Body of pancreas (tissue), 4 donors: ENCODE measurements around the gene ASB15. TPM values are rescaled to one million over a fixed set of nuclear protein-coding genes. Genes with fewer than 3 reads are reported as not detected.

Source experiments
- ATAC-seq: fragments of 150-250 bp; one replicate; pipeline ENCODE4 v1.9.1; 2016
- DNase-seq, 4 donors: peaks; one replicate each; pipeline ENCODE4 v3.0.0-alpha.2; 2019
- H3K27ac ChIP-seq, 4 donors: fragments of 200-600 bp; sonication (generic); 1 replicate in 3 of 4; 2 replicates in 1 of 4; pipeline versions ENCODE4 v1.5.1 to v1.6.1; 2016 to 2019; ENCODE audit warnings: mild to moderate bottlenecking in 1 of 4, mixed read lengths in 1 of 4, moderate library complexity in 1 of 4
- H3K27me3 ChIP-seq, 2 donors: fragments of 200-600 bp; sonication (generic); one replicate each; pipeline ENCODE4 v1.6.0; 2016; ENCODE audit warnings: mild to moderate bottlenecking in 1 of 2
- H3K36me3 ChIP-seq, 2 donors: fragments of 200-600 bp; sonication (generic); replicated peaks in 1 of 2; 2 replicates each; pipeline ENCODE4 v1.5.1; 2016; ENCODE audit warnings: low read depth in 2 of 2; ENCODE audit not compliant: insufficient read depth in 1 of 2
- H3K4me1 ChIP-seq: fragments of 200-600 bp; sonication (generic); one replicate; pipeline ENCODE4 v1.6.0; 2016
- H3K4me3 ChIP-seq, 2 donors: fragments of 200-600 bp; sonication (generic); 1 replicate in 1 of 2; 2 replicates in 1 of 2; pipeline ENCODE4 v1.5.1; 2016 to 2019
- H3K9me3 ChIP-seq, 3 donors: fragments of 200-600 bp; sonication (generic); 1 replicate in 2 of 3; 2 replicates in 1 of 3; pipeline ENCODE4 v1.5.1; 2016
- POLR2A ChIP-seq, 3 donors: fragments of 450-650 bp; IDR thresholded peaks; one replicate each; pipeline ENCODE4 v1.6.1; 2016; ENCODE audit warnings: antibody characterized with exemption in 3 of 3, mild to moderate bottlenecking in 2 of 3
- WGBS, 2 donors: methylation state at CpG; one replicate each; pipeline ENCODE4 v1.1.5; 2017; 5-methylcytosine and 5-hydroxymethylcytosine counted together
- intact Hi-C: fragments of 100-400 bp; cut with DNase I; formaldehyde crosslinking; loops from one replicate; pipeline ENCODE4 v1.15.1; 2023
- total RNA-seq, 2 donors: library from RNA; depleted of rRNA; stranded (reverse); fragments of >200 nt; gene quantifications; one replicate each; pipeline ENCODE4 v1.1.0, GENCODE V29; 2016
- TF ChIP-seq, protein P1 (sequence below), 7 experiments: fragments of 450-650 bp in 4 of 7; fragments of 200-600 bp in 3 of 7; sonication (generic) in 3 of 7; IDR thresholded peaks; one replicate each; pipeline ENCODE4 v1.5.1; 2016 to 2019; ENCODE audit warnings: antibody characterized with exemption in 7 of 7

Gene ASB15
- total RNA-seq, 2 donors from 2014 or later, result not detected

DNA sequence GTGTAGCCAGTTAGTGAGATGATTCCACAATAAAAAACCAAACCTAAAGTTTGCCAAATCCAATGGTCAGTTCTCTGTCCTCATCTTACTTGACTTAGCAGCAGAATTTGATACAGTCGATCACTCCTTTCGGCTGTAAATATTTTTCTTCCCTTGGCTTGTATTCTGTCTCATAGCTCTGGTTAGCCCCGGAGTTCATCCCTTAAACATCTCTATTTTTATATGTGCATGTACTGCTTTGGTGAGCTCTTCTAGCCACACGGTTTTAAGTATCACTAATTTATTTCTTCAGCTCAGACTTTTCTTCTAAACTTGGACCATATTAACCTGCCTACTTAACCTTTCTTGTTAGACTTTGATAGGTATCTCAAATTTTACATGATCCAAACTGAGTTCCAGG, 17.8 kb upstream of the ASB15 start:
- Histone ChIP-seq H3K9me3 (no peaks in the 10 kb centered on the region), H3K36me3 (no peaks in the 10 kb centered on the region), H3K4me1 (no peaks in the 10 kb centered on the region), H3K4me3 (no peak overlapping the region), H3K27ac (no peak overlapping the region), H3K27me3 (no peaks in the 10 kb centered on the region)
- intact Hi-C loops, result no loop called here
- ATAC-seq (no peak), DNase-seq (no peak)
- WGBS, 2 donors, result 78 to 79% methylated on average over 4 of the region's 4 CpGs
- TF ChIP-seq, protein P1, sequence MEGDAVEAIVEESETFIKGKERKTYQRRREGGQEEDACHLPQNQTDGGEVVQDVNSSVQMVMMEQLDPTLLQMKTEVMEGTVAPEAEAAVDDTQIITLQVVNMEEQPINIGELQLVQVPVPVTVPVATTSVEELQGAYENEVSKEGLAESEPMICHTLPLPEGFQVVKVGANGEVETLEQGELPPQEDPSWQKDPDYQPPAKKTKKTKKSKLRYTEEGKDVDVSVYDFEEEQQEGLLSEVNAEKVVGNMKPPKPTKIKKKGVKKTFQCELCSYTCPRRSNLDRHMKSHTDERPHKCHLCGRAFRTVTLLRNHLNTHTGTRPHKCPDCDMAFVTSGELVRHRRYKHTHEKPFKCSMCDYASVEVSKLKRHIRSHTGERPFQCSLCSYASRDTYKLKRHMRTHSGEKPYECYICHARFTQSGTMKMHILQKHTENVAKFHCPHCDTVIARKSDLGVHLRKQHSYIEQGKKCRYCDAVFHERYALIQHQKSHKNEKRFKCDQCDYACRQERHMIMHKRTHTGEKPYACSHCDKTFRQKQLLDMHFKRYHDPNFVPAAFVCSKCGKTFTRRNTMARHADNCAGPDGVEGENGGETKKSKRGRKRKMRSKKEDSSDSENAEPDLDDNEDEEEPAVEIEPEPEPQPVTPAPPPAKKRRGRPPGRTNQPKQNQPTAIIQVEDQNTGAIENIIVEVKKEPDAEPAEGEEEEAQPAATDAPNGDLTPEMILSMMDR (IDR thresholded peaks at IDR 0.05), result no peak
- no peak for TF ChIP-seq POLR2A (IDR thresholded peaks at IDR 0.05)

DNA sequence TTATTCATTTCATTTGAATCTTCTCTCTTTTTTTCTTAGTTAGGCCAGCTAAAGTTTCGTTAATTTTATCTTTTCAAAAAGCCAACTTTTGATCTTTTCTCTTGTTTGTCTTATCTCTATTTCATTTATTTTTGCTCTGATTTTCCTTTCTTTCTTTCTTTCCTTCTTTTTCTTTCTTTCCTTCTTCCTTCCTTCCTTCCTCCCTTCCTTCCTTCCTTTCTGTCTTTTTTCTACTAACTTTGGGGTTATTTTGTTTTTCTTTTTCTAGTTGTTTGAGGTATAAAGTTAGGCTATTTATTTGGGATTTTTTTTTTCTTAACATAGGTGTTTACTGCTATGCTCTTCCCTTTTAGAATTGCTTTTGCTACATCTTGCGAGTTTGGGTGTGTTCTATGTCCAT, 13.2 kb upstream of the ASB15 start:
- no peaks in the 10 kb centered on the region for H3K36me3 ChIP-seq
- intact Hi-C loops, result no loop called here
- TF ChIP-seq POLR2A (IDR thresholded peaks at IDR 0.05), result no peak
- TF ChIP-seq, protein P1 (IDR thresholded peaks at IDR 0.05), result no peak
- H3K9me3 ChIP-seq, result no peaks in the 10 kb centered on the region
- no peaks in the 10 kb centered on the region for H3K27me3 ChIP-seq
- DNase-seq (no peak), ATAC-seq (no peak)
- no peak overlapping the region for H3K4me3 ChIP-seq
- H3K4me1 ChIP-seq, result no peaks in the 10 kb centered on the region
- WGBS, 2 donors, result 72 to 82% methylated on average over 2 of the region's 2 CpGs
- H3K27ac ChIP-seq, result no peak overlapping the region

DNA sequence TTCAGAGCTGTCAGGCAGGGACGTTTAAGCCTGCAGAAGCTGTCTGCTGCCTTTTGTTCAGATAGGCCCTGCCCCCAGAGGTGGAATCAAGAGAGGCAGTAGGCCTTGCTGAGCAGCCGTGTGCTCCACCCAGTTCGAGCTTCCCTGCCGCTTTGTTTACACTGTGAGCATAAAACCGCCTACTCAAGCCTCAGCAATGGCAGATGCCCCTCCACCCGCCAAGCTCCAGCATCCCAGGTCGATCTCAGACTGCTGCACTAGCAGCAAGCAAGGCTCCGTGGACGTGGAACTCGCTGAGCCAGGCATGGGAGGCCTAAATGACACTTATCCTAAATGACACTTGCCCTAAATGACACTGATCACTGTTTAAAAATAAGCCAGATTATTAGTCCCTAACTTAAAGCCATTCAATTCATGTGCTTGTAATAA, 6.8 kb upstream of the ASB15 start:
- intact Hi-C loops, result no loop called here
- no peaks in the 10 kb centered on the region for H3K9me3 ChIP-seq
- TF ChIP-seq POLR2A (IDR thresholded peaks at IDR 0.05), result no peak
- TF ChIP-seq, protein P1 (IDR thresholded peaks at IDR 0.05), result no peak
- no peaks in the 10 kb centered on the region for H3K27me3 ChIP-seq
- H3K27ac ChIP-seq, result no peak overlapping the region
- ATAC-seq (no peak), DNase-seq (no peak)
- no peaks in the 10 kb centered on the region for H3K36me3 ChIP-seq
- 42 to 60% methylated on average over 6 to 9 of the region's 10 CpGs for WGBS, 2 donors
- no peak overlapping the region for H3K4me3 ChIP-seq
- no peaks in the 10 kb centered on the region for H3K4me1 ChIP-seq

DNA sequence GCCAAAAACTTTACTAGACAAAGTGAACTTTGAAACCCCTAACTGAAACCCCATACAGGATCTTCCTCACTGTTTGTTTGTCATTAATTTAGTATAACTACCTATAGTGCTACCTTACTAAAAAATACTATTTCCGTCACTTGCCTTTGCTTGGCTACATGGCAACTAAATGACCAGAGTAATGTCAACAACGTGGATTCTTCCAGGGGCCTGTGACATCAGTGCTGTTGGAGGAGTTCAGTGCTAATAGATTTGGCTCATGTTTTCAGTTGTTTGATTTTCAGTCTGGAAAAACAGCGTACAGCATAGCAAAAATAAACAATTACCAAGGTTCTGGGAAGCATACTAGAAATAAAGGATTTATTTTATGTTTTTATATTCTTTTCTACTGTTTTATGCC, 3.0 kb upstream of the ASB15 start:
- H3K27me3 ChIP-seq, result no peaks in the 10 kb centered on the region
- WGBS, 2 donors, result 65 to 70% methylated on average over 3 of the region's 3 CpGs

DNA sequence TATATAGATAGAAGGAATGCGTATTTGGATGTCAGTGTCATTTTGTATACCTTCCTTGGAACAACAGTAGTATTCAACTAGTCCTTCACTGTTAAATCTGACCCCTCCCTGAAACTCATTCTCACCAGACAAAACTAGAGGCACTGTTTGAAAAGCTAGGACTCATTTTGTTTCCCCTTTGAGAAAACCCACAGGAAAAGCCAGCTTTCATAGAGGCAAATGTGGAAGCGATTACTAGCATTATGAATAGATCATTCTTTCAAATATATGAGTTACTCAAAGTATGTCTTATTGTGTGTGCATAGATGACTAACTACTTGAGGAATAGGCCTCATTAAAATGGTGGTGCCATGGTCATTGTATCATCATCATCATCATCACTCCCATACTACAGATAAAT, 1.9 kb upstream of the ASB15 start:
- Histone ChIP-seq H3K36me3 (no peaks in the 10 kb centered on the region), H3K27me3 (no peaks in the 10 kb centered on the region), H3K4me3 (no peak overlapping the region), H3K27ac (no peak overlapping the region), H3K9me3 (no peaks in the 10 kb centered on the region), H3K4me1 (no peaks in the 10 kb centered on the region)
- ATAC-seq, result no peak
- intact Hi-C loops, result no loop called here
- WGBS, 2 donors, result 86 to 88% methylated on average over 2 of the region's 2 CpGs
- TF ChIP-seq, protein P1 (IDR thresholded peaks at IDR 0.05), result no peak
- TF ChIP-seq POLR2A (IDR thresholded peaks at IDR 0.05), result no peak
- DNase-seq, result no peak

More for the DNA sequence above, 3.0 kb upstream of the ASB15 start:
- H3K4me1 ChIP-seq, result no peaks in the 10 kb centered on the region
- no peak overlapping the region for H3K4me3 ChIP-seq
- ATAC-seq, result no peak
- H3K9me3 ChIP-seq, result no peaks in the 10 kb centered on the region
- intact Hi-C loops, result no loop called here
- peak in 1 of 4 donors; percentile 3 for DNase-seq
- no peak overlapping the region for H3K27ac ChIP-seq
- H3K36me3 ChIP-seq, result no peaks in the 10 kb centered on the region
- no peak for TF ChIP-seq POLR2A (IDR thresholded peaks at IDR 0.05)
- TF ChIP-seq, protein P1 (IDR thresholded peaks at IDR 0.05), result no peak
